Left lung (tissue), 10 donors: ENCODE results near the gene ANKRD17. TPM values are rescaled to one million over a fixed set of nuclear protein-coding genes. Genes with fewer than 3 reads are reported as not detected.

Experiments
- ATAC-seq: fragments of 200-7000 bp; cut with Tn5 transposase; one replicate; pipeline ENCODE4 v1.9.1; 2020; ENCODE audit warnings: moderate library complexity
- DNase-seq, 4 donors: peaks; one replicate each; pipeline ENCODE4 v3.0.0-alpha.2; 2013 to 2020
- H3K27ac ChIP-seq, 2 donors: fragments of 200-600 bp; sonication (generic) in 1 of 2; one replicate each; pipeline versions ENCODE4 v1.5.0 to v1.8.0; 2020 to 2021
- H3K27me3 ChIP-seq, 2 donors: fragments of 200-600 bp; sonication (generic) in 1 of 2; one replicate each; pipeline versions ENCODE4 v1.5.0 to v1.8.0; 2020 to 2021
- H3K36me3 ChIP-seq, 2 donors: fragments of 200-600 bp; sonication (generic) in 1 of 2; one replicate each; pipeline versions ENCODE4 v1.5.0 to v1.8.0; 2020 to 2021
- H3K4me1 ChIP-seq, 2 donors: fragments of 200-600 bp; one replicate each; pipeline ENCODE4 v1.8.0; 2021
- H3K4me3 ChIP-seq, 2 donors: fragments of 200-600 bp; sonication (generic) in 1 of 2; one replicate each; pipeline versions ENCODE4 v1.5.0 to v1.8.0; 2020 to 2021; ENCODE audit warnings: mild to moderate bottlenecking in 1 of 2
- H3K9me3 ChIP-seq, 2 donors: fragments of 200-600 bp; sonication (generic) in 1 of 2; one replicate each; pipeline versions ENCODE4 v1.5.0 to v1.8.0; 2020 to 2021
- CTCF ChIP-seq, 2 donors: fragments of 200-600 bp; sonication (generic) in 1 of 2; IDR thresholded peaks; one replicate each; pipeline versions ENCODE4 v1.5.0 to v1.8.0; 2021; ENCODE audit warnings: antibody characterized with exemption in 2 of 2
- intact Hi-C, 2 donors: fragments of 100-400 bp; cut with DNase I; formaldehyde crosslinking; loops; one replicate each; pipeline versions ENCODE4 v1.11.2 to v1.14.2; 2022
- polyA plus RNA-seq, 6 donors: library from polyadenylated mRNA; unstranded; fragments of 120-200 nt; gene quantifications; one replicate each; pipeline ENCODE4 v1.2.1, GENCODE V29; 2013; ENCODE audit not compliant: insufficient read length in 6 of 6
- total RNA-seq, 2 donors: library from RNA; stranded (reverse); fragmentation: NEBNext Ultra II Directional; extraction: Animal tissue kit (Norgen Biotek cat#: 25700); gene quantifications; one replicate each; pipeline ENCODE4 v1.2.1, GENCODE V29; 2021
- donor health status: DM: no; HTN: yes; CAD: no.
- donor health status: DM: no; HTN: no; CAD: no.

The ANKRD17 gene
- total and polyA plus RNA-seq, 8 donors = 57.5 to 83.0 (median 74.9) TPM

DNA sequence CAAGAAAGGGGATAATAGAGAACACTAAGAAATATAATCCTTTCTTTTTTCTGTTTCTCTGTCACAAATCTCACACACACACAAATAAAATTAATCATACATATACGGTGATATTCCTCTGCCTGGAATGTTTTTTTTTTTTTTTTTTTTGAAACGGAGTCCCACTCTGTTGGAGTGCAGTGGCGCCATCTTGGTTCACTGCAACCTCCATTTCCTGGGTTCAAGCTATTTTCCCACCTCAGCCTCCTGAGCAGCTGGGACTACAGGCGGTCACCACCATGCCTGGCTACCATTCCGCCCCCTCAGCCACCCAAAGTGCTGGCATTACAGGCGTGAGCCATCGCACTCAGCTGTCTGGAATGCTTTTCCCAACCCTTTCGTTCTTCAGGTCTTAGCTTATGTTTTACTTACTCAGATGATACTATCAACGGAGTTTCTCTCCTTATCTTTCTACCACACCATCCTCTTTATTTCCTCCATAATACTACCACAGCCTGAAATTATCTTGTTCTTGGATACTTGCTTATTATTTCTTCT lies 69.3 kb downstream of the ANKRD17 start:
- no peak for TF ChIP-seq CTCF (IDR thresholded peaks at IDR 0.05)
- H3K4me3 ChIP-seq = no peak overlapping the region
- H3K27me3 ChIP-seq = no peaks in the 10 kb centered on the region
- H3K9me3 ChIP-seq = no peaks in the 10 kb centered on the region
- no peak overlapping the region for H3K27ac ChIP-seq
- intact Hi-C loops = no loop called here
- peaks cover 0 to 4% of the 10 kb centered on the region in 2 donors for H3K36me3 ChIP-seq
- H3K4me1 ChIP-seq = peaks cover 0 to 16% of the 10 kb centered on the region in 2 donors
- ATAC-seq (no peak), DNase-seq (no peak)

- Histone ChIP-seq H3K4me3 (no peak overlapping the region), H3K4me1 (peaks cover 0 to 16% of the 10 kb centered on the region in 2 donors), H3K9me3 (no peaks in the 10 kb centered on the region), H3K36me3 (peaks cover 0 to 4% of the 10 kb centered on the region in 2 donors), H3K27me3 (no peaks in the 10 kb centered on the region), H3K27ac (peak overlapping the region; percentile 0 to 53)
- intact Hi-C loops = no loop called here
- ATAC-seq (peak; percentile 15), DNase-seq (peak in 1 of 4 donors; percentile 4)
- TF ChIP-seq CTCF (IDR thresholded peaks at IDR 0.05) = no peak
Observed at GRCh38 chr4:73187325-73187724, 71.3 kb downstream of the ANKRD17 start.

GRCh38 chr4:73185903-73186302 lies 72.7 kb downstream of the ANKRD17 start:
- DNase-seq = no peak
- Histone ChIP-seq H3K9me3 (peaks cover 0 to 2% of the 10 kb centered on the region in 2 donors), H3K4me1 (peaks cover 0 to 27% of the 10 kb centered on the region in 2 donors), H3K27ac (peak overlapping the region in 1 of 2 donors; percentile 5), H3K36me3 (peaks cover 0 to 4% of the 10 kb centered on the region in 2 donors), H3K27me3 (no peaks in the 10 kb centered on the region), H3K4me3 (no peak overlapping the region)
- no peak for ATAC-seq
- no peak for TF ChIP-seq CTCF (IDR thresholded peaks at IDR 0.05)
- intact Hi-C loops = no loop called here

- Histone ChIP-seq H3K27me3 (no peaks in the 10 kb centered on the region), H3K4me1 (peaks cover 0 to 22% of the 10 kb centered on the region in 2 donors), H3K27ac (peak overlapping the region in 1 of 2 donors; percentile 42), H3K9me3 (peaks cover 0 to 3% of the 10 kb centered on the region in 2 donors), H3K4me3 (no peak overlapping the region), H3K36me3 (peaks cover 0 to 9% of the 10 kb centered on the region in 2 donors)
- no peak for DNase-seq
- no peak for TF ChIP-seq CTCF (IDR thresholded peaks at IDR 0.05)
- intact Hi-C loops = no loop called here
- no peak for ATAC-seq
Observed at GRCh38 chr4:73181231-73181630, 77.4 kb downstream of the ANKRD17 start.

GRCh38 chr4:73178389-73178788 lies 80.2 kb downstream of the ANKRD17 start:
- Histone ChIP-seq H3K9me3 (peaks cover 0 to 3% of the 10 kb centered on the region in 2 donors), H3K27me3 (no peaks in the 10 kb centered on the region), H3K4me3 (no peak overlapping the region), H3K4me1 (peaks cover 0 to 21% of the 10 kb centered on the region in 2 donors), H3K36me3 (peaks cover 0 to 27% of the 10 kb centered on the region in 2 donors), H3K27ac (no peak overlapping the region)
- intact Hi-C loops = no loop called here
- ATAC-seq = no peak
- DNase-seq = no peak
- TF ChIP-seq CTCF (IDR thresholded peaks at IDR 0.05) = no peak
